ENCODE results near the gene TGDS. TPM values are rescaled to one million over a fixed set of nuclear protein-coding genes. Genes with fewer than 3 reads are reported as not detected.

Gene TGDS, protein sequence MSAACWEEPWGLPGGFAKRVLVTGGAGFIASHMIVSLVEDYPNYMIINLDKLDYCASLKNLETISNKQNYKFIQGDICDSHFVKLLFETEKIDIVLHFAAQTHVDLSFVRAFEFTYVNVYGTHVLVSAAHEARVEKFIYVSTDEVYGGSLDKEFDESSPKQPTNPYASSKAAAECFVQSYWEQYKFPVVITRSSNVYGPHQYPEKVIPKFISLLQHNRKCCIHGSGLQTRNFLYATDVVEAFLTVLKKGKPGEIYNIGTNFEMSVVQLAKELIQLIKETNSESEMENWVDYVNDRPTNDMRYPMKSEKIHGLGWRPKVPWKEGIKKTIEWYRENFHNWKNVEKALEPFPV
- 4.5 to 10.5 TPM (median 8.7 TPM) in 5 replicates for total RNA-seq (2022; extraction: Qiagen RNA extraction; ENCODE audit: low read depth)

DNA sequence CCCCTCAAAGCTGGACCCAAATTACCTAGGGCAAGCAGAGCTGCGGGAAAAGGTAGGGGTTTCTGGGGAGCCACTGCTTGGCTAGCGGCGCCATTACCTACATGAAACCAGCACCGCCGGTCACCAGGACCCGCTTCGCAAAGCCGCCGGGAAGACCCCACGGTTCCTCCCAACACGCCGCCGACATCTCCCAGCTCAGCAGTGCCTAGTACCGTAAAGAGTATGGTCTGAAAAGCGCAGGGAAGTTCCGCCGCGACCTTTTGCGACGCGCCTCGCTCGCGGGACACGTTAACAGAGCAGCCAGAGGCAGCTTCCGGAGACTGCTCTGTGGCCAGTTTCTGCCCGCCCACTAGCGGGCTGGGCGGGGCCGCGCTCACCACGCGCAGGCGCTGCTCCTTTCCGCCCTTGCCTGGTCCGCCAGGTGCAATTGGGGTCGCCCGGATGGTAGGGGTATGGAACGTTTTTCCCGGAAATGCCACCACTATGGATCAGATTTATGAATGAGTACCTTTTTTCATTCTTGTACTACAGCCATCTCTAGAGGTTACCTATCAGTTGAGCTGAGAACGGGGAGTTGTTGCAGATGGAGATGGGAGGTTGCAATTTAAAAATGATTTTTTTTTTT, at the start of gene TGDS:
Gene TGDS, minus strand, starts transcription at position 203 of the 625 bp plus-strand sequence. Its CDS starts 16 bp downstream, at position 187.

DNA sequence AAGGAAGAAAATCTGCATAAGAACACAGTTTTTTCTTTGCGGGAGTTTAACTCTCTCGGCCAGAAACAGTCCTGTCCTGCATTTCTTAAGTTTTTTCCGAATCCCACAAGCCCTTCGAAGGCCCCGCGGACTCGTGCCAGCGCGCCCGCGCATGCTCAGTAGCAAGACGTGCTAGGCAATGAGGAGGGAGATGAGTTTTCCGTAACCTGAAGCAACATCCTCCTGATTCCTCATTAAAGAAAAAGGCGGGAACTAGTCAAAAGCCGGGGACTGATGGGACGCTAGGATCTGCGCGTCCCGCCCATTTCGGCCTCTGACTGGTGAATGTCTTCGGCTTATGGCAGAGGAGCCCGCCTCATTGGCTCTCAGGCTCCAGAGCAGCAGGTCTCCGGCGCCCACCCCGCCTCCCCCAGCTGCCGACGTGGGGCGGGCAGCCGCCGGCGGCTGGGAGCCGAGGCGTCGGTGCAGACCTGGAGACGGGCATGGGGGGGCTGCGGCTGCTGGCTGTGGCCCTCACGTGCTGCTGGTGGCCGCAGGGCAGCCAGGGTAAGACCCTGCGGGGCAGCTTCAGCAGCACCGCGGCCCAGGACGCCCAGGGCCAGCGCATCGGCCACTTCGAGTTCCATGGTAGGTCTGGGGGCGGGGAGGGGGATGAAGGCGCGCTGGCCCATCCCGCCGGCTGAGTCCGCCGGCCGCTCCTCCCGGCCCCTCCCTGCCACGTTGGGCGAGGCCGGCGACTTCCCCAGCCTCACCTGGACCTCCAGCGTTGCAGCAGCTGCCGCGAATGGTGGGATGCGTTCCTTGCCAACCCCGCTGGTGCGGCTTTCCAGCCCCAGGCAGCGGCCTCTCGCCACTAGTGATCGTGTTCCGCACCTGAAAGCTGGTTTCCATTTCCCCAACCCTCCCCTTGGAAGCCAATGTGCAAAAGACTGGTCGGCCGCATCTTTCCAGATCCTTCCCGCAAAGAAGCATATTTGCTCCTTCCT, 5.8 kb upstream of the TGDS start, which contains the start of gene GPR180:
Gene GPR180, plus strand, starts transcription at position 412 of the 986 bp plus-strand sequence. Its CDS starts 71 bp downstream, at position 483.

Other genes with a start within 250 kb of the TGDS start
- gene DCT, start 116.5 kb downstream of the TGDS start, total RNA-seq (2022; extraction: Qiagen RNA extraction; ENCODE audit: low read depth), result not detected in 5 replicates
- 1.2 to 3.5 TPM (median 3.3 TPM) in 5 replicates for gene GPR180, start 5.7 kb upstream of the TGDS start, total RNA-seq (2022; extraction: Qiagen RNA extraction; ENCODE audit: low read depth)
- gene SOX21, start 116.4 kb upstream of the TGDS start, total RNA-seq (2022; extraction: Qiagen RNA extraction; ENCODE audit: low read depth), result 0.61 to 1.3 TPM (median 1.3 TPM) in 5 replicates

Data from A549 treated with RU486 at 1 μM for 4 hours (cell line).